Rectal smooth muscle tissue (tissue), 1 donor: Measurements from ENCODE around the gene PARP8.

Experiments
- H3K27ac ChIP-seq: one replicate; pipeline ENCODE4 v1.7.0; 2013; ENCODE audit warnings: low read depth, low read length, inconsistent platforms
- H3K27me3 ChIP-seq: one replicate; pipeline ENCODE4 v1.7.0; 2013; ENCODE audit warnings: low read length; ENCODE audit not compliant: control insufficient read depth, insufficient read depth
- H3K36me3 ChIP-seq: one replicate; pipeline ENCODE4 v1.7.0; 2013; ENCODE audit warnings: low read length; ENCODE audit not compliant: control insufficient read depth, insufficient read depth
- H3K4me1 ChIP-seq: one replicate; pipeline ENCODE4 v1.7.0; 2013; ENCODE audit warnings: low read length; ENCODE audit not compliant: control insufficient read depth, insufficient read depth
- H3K4me3 ChIP-seq: one replicate; pipeline ENCODE4 v1.7.0; 2013; ENCODE audit warnings: low read length
- H3K9ac ChIP-seq: one replicate; pipeline ENCODE4 v1.7.0; 2013; ENCODE audit warnings: low read length

PARP8 gene

DNA sequence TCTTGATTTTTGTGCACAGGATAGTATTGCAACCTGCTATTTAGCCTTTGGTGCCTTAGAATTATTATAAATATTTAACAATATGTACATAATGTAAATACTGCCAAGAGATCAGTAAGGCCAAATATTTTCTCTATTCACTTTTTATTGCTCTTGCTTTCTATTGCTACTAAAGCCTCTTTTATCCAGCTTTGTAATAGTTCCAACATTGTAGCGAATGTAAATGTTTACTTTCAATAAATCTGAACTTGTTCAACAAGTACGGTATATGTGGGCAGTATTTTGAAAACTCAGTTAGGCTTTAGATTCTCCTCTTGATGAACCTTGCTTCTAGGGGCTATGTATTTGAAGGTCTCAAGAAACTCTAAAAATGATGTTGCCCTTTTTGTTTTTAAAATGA is 179.8 kb downstream of the PARP8 start:
- Histone ChIP-seq H3K4me1 (no peaks in the 10 kb centered on the region), H3K27ac (no peak overlapping the region), H3K4me3 (no peak overlapping the region), H3K27me3 (no peaks in the 10 kb centered on the region), H3K36me3 (no peaks in the 10 kb centered on the region), H3K9ac (no peak overlapping the region)

DNA sequence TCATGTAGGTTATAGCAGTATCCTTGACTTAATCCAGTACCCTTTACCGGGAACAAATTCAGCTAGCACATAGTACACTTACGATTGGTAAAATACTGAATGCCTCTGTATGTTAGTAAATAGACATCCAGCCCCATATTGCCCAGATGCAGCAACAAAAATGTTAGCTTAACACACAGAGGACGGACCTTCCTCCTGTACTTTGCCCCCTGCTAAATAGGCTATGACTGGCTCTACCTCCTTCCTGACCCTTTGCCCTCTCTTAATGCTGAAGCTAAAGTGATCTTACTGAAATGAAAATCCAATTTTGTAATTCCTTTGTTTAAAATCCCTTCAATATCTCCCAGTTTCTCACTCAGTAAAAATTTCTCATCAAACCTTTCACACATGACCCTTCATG is 183.1 kb downstream of the PARP8 start:
- H3K4me1 ChIP-seq, result no peaks in the 10 kb centered on the region
- H3K27me3 ChIP-seq, result no peaks in the 10 kb centered on the region
- no peak overlapping the region for H3K9ac ChIP-seq
- H3K4me3 ChIP-seq, result no peak overlapping the region
- no peaks in the 10 kb centered on the region for H3K36me3 ChIP-seq
- no peak overlapping the region for H3K27ac ChIP-seq

DNA sequence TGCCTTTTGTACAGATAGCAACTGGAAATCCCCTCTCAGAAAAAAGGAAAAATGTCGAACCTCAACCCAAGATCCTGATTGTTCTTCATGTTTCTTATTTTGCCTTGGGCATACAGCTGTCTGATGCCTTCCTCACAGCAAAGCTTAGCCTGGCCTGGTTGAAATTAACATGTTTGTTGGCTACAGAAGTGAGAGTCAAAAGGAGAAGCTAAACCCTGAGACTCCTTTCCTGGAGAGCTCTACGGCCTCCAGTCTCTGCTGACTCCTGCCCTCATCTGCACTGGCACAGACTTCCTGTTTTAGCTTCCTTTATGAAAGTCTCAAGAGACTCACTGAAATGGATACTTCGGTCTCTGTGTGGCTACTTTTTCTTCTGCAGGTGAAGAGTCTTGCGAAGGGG is 186.7 kb downstream of the PARP8 start:
- H3K4me3 ChIP-seq, result no peak overlapping the region
- H3K27me3 ChIP-seq, result no peaks in the 10 kb centered on the region
- H3K27ac ChIP-seq, result no peak overlapping the region
- H3K9ac ChIP-seq, result no peak overlapping the region
- H3K4me1 ChIP-seq, result no peaks in the 10 kb centered on the region
- H3K36me3 ChIP-seq, result no peaks in the 10 kb centered on the region

DNA sequence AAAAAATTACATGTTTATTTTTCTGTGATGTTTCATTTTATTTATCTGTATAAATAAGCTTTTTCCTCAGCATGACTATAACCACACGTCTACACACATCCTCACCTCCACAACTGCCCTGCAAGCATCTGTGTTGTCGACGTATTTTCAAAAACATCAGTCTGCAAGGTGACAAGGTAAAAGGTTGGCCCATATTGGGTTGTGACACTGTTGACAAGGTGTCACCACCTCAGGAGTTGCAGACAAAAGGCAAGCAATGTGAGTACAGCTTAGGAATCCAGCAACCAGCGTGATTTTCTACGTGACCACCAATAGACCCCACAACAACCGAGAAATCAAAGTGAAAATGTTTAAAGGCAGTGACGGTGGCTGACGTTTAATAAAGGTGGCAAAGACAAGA is 187.6 kb downstream of the PARP8 start:
- H3K36me3 ChIP-seq, result no peaks in the 10 kb centered on the region
- no peak overlapping the region for H3K9ac ChIP-seq
- no peak overlapping the region for H3K4me3 ChIP-seq
- no peaks in the 10 kb centered on the region for H3K27me3 ChIP-seq
- H3K4me1 ChIP-seq, result no peaks in the 10 kb centered on the region
- H3K27ac ChIP-seq, result no peak overlapping the region

DNA sequence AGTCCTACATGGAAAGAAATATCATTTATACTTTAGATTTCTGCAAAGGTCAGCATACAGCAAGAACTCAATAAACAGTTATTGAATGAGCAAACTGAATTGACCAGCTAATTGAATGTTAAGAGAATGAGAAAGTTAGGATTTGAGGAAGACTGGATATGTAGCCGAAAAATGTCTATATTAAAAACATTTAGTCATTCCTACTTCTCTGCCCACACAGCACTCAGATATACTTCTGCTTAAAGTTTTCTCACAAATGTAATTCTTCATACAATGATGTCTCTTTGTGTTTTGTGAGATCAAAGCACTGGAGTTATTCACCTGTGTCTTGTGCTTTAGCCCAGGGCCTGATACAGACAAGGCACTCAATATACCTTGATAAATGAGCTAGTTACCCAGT is 188.6 kb downstream of the PARP8 start:
- H3K27me3 ChIP-seq, result no peaks in the 10 kb centered on the region
- H3K27ac ChIP-seq, result no peak overlapping the region
- H3K4me3 ChIP-seq, result no peak overlapping the region
- no peaks in the 10 kb centered on the region for H3K36me3 ChIP-seq
- H3K4me1 ChIP-seq, result no peaks in the 10 kb centered on the region
- H3K9ac ChIP-seq, result no peak overlapping the region

DNA sequence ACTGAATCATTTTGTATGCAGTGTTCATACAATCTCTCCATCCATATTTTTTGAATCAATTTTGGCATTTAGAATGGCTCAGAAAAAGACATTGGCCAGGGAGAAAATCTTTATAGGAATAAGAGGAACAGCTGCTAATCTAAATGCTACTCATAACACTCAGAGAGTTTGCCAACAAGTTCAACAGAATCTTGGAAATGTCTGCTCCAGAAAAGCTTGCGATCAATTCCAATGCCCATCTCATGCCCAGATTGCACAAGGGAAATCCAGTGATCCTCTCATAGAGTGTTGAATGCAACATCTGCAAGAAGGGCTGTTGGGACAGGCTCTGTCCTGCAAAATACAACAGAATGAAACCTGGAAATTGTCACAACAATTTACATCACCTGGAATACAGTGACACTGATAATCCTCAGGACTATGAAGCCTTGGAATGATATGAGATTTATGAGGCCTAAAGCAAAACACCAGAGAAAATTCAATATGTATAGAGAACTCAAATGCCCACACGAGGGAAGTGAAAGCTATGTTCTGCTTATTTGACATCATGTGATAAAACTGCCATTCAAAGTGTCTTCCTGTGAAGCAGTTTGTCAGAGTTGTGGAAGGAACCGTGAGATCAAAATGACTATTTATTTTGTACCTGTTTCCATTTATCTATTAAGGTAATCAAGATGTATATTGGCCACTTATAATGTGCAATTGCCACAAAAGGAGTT is 190.1 kb downstream of the PARP8 start:
- H3K9ac ChIP-seq, result no peak overlapping the region
- H3K36me3 ChIP-seq, result no peaks in the 10 kb centered on the region
- no peaks in the 10 kb centered on the region for H3K27me3 ChIP-seq
- no peaks in the 10 kb centered on the region for H3K4me1 ChIP-seq
- H3K27ac ChIP-seq, result no peak overlapping the region
- no peak overlapping the region for H3K4me3 ChIP-seq

DNA sequence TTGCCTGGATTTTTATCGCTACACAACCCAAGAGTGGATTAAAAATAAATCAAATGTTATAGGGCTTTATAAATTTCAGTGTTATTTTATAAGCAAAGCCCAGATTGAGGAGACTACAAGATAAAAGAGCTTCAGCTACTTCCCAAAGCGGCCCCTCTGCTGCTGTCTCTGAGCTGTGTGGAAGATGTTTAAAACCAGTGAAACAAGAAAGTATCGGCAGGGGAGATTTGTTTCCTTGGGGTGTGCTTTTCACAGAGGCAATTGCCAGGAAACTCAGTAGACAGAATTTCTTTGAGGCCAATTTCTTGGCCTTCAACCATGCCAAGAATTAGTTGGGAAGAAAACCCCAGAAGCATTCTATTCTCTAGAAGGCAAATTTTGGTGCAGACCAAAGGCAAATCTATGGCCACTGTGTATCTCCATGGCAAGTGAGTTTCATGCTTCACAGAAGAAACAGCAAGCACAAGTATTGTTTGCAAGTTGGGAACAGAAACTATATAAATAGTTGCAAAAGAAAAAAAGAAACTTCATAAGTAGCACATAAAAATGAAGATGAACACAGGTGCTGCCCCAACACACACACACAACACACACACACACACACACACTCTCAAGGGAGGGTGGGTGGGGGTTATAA is 197.2 kb downstream of the PARP8 start:
- Histone ChIP-seq H3K27me3 (no peaks in the 10 kb centered on the region), H3K4me3 (no peak overlapping the region), H3K36me3 (no peaks in the 10 kb centered on the region), H3K9ac (no peak overlapping the region), H3K27ac (no peak overlapping the region), H3K4me1 (no peaks in the 10 kb centered on the region)

DNA sequence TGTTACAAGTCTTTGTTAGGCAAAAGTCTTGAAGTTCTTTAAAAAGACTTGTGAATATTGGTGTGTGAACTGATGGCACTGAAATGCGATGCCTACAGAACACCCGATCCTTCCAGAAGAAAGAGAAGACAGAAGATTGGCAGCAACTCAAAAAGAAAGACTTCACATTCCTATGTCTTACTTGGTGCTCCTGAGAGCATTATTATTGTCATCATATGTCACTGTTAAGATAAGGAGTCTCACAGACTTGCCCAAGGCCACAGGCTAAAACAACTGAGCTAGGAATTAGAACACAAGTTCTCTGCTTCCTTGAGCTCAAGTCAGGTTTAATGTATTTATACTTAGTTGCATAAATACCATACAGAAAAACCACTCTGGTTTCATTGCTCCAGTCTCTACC is 198.0 kb downstream of the PARP8 start:
- no peak overlapping the region for H3K4me3 ChIP-seq
- H3K9ac ChIP-seq, result no peak overlapping the region
- H3K27ac ChIP-seq, result no peak overlapping the region
- no peaks in the 10 kb centered on the region for H3K4me1 ChIP-seq
- H3K36me3 ChIP-seq, result no peaks in the 10 kb centered on the region
- no peaks in the 10 kb centered on the region for H3K27me3 ChIP-seq

DNA sequence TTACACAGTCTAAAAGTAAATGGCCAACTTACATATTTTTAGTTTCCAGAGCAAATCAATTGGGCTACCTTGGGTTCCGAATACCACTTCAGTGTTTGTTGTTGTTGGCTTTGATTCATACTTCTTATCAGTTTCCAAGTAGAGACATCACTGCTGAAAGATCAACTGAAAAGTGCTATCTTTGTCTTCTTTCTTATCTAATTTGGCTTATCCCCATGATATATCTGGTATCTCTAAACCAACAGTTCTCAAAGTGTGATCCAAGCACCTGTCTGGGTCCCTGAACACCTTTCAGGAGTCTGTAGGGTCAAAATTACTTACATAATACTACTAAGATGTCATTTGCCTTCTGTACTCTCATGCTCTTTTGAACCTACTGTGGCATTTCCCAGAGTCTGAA is 200.0 kb downstream of the PARP8 start:
- H3K4me1 ChIP-seq, result no peaks in the 10 kb centered on the region
- no peak overlapping the region for H3K9ac ChIP-seq
- no peaks in the 10 kb centered on the region for H3K27me3 ChIP-seq
- H3K4me3 ChIP-seq, result no peak overlapping the region
- no peaks in the 10 kb centered on the region for H3K36me3 ChIP-seq
- no peak overlapping the region for H3K27ac ChIP-seq

DNA sequence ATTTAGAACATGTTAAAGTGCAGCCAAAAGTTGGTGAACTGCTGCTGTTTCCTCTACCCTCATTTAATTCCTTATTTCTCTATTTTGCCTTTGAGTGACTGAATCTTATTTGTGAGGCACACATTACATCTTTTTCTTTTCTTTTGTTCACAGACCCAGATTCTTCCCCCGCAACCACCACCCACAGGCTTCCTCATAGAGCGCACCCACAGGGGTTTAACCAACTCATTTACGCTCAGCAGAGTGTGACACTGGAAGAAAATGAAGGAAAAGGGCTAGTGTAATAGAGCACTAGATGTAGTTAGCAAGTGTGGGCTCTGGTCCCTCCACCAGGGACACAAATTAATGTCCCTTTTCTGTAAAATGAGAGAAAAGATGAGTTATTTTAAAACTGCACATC is 200.7 kb downstream of the PARP8 start:
- H3K9ac ChIP-seq, result no peak overlapping the region
- no peaks in the 10 kb centered on the region for H3K4me1 ChIP-seq
- no peak overlapping the region for H3K4me3 ChIP-seq
- H3K27ac ChIP-seq, result no peak overlapping the region
- H3K27me3 ChIP-seq, result no peaks in the 10 kb centered on the region
- no peaks in the 10 kb centered on the region for H3K36me3 ChIP-seq

DNA sequence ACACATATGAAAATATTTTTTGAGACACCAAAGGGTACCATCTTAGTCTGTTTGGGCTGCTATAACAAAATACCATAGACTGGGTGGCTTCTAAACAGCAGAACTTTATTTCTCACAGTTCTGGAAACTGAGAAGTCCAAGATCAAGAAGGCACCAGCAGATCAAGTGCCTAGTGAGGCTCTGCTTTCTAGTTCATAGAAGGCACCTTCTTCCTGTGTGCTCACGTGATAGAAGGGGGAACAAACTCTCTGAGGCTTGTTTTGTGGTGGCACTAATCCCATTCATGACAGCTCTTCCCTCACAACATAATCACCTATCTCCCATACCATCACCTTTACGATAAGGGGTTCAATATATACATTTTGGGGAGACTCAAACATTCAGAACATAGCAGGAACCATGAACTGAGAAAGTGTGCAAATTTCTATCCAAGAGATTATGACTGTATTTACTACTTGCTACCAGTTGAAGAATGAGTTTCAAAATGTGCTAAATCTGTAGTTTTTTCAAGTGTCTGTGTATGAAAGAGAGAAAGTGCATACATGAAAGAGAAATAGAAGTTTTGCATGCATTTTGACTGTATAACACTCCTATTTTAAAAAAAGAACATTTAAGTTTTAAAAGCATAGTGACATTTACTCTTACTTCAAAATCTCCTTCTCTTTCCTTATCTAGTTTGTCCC is 207.3 kb downstream of the PARP8 start:
- H3K9ac ChIP-seq, result no peak overlapping the region
- no peak overlapping the region for H3K27ac ChIP-seq
- H3K4me3 ChIP-seq, result no peak overlapping the region
- no peaks in the 10 kb centered on the region for H3K27me3 ChIP-seq
- no peaks in the 10 kb centered on the region for H3K4me1 ChIP-seq
- no peaks in the 10 kb centered on the region for H3K36me3 ChIP-seq

DNA sequence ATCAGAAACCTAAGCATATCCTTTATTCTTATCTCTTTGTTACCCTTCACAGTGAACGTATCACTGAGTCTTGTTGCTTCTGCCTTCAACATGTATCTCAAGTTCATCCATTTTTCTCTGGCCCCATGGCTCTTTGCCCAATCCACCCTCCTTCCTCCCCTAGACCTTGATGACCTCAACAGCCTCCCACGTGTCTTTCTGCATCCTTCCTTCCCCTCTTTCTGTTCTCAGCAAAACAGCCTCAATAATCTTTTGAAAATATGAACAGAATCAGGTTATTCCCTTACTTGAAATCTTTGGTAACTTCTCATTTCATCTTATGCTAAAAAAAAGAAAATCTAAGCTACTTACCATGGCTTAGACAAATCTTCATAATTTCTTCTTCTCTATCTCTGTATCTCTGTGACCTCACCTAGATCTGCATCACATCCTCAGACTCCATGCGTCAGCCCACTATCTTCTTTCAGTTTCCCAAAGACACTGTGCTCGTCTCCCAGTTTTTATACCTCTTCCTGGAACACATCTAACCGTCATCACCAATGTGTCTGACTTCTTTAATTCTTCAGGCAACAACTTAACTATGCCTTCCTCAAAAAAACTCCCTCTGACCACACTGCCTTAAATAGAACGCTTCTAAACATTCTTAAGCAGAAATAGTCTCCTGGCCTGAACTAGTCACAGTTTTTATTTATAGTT is 208.0 kb downstream of the PARP8 start:
- no peak overlapping the region for H3K9ac ChIP-seq
- H3K36me3 ChIP-seq, result no peaks in the 10 kb centered on the region
- no peaks in the 10 kb centered on the region for H3K27me3 ChIP-seq
- no peaks in the 10 kb centered on the region for H3K4me1 ChIP-seq
- no peak overlapping the region for H3K4me3 ChIP-seq
- peak overlapping the region; percentile 14 for H3K27ac ChIP-seq
